CD4-positive, alpha-beta T cell treated with Interleukin-15 for 1 hour (primary cell): ENCODE measurements around the gene CFAP54.

ENCODE experiments used
- DNase-seq: peaks from one replicate; pipeline ENCODE4 v3.0.0-alpha.2; 2020

Gene CFAP54

GRCh38 chr12:96770219-96771102 is 281.1 kb downstream of the CFAP54 start:
- no peak for DNase-seq

GRCh38 chr12:96773031-96773430 is 283.7 kb downstream of the CFAP54 start:
- no peak for DNase-seq

- DNase-seq: no peak
These were observed 285.3 kb downstream of the CFAP54 start for GRCh38 chr12:96774496-96775256.

GRCh38 chr12:96776908-96777307 is 287.5 kb downstream of the CFAP54 start:
- no peak for DNase-seq

DNA sequence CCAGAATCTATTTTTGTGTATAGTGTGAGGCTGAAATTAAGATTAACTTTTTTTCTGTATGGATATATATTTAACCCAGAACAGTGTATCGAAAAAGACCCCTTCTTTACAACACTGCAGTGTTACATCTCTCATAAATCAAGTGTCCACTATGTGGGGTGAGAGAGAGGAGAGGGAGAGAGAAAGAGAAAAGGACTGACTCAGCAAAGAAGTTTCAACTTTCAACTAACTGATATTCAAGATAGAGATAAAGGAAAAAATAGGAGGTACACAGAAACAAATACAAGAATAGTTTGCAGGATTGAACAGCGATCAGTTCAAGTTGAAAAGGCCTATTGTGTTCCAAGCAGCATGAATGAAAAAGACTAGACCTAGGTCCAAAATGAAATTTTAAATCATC is 291.0 kb downstream of the CFAP54 start:
- no peak for DNase-seq

DNA sequence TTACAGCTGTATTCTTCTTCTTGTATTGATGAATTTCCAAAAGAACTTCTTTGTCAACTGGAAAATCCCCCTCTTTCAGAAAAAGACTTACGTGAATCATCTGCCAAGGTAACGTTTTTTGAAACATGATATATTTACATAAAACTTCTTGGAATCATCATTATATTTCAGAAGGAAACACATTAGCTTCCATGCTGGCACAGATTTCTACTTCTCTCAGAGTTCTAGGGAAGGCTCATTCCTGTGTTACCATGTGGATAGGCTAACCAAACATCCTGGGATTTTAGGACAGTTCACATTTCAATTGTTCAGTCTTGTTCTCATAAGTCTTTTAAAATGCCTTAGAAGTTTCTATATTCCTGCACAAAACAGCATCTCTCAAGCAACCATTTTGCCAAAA is 297.4 kb downstream of the CFAP54 start:
- DNase-seq: no peak

GRCh38 chr12:96803969-96804368 is 314.6 kb downstream of the CFAP54 start:
- DNase-seq: no peak

- no peak for DNase-seq
These were observed 316.9 kb downstream of the CFAP54 start for GRCh38 chr12:96806272-96806671.

DNA sequence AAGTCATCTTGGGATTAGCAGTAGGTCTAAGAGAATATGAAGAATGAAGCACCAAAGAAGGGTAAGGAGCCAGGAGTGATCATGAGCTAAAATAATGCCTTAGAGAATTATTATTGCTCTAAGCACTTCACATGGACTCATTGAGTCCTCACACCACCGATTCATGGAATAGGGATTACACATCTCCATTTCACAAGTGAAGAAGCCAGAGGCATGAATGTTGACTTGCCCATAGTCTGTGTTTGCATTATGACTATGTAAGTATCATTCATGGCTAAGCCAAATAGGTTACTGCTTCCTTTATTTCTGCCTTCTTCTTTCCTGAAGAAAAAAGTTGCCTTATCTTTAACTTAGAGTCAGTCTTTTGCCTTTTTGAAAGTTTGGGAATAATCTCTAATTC is 318.4 kb downstream of the CFAP54 start:
- DNase-seq: no peak

DNA sequence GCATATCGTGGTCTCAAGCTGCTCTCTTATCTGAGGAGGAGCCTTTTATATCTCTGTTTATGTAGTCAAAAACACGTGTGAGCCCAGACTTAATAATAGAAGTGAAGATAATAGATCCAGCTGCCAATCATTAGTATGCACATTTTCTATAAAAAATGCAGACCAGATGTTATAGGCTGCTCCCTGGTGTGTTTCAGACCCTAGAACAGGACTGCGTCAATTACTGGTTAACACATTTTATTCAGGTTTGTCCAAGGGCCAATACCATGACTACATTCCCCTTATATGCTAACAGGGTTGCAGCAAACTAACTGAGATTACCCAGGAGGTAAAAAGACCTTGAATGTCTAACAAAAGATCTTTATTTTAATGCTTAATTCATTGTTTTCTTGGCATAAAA is 319.2 kb downstream of the CFAP54 start:
- no peak for DNase-seq

- no peak for DNase-seq
These were observed 320.1 kb downstream of the CFAP54 start for GRCh38 chr12:96809522-96809921.

DNA sequence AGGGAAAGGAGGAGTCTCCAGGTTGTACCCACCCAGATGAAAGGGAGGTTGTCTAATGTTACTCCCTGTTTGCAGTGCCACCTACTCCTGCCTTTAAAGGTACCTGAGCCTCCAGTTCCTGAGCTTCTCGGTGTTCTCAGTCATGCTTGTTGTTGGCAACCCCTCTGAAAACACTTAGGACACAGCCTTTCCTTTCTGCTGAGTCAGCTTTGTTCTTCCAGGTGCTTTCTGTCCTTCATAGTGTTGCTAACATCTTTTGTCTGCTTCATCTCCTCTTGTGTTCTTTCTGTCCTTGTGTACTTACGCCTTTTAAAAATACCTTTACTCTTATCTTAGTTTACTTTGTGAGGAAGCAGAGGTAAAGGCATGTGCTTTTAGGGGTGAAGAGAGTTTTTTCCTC is 320.7 kb downstream of the CFAP54 start:
- no peak for DNase-seq

GRCh38 chr12:96810477-96810876 is 321.1 kb downstream of the CFAP54 start:
- DNase-seq: no peak

GRCh38 chr12:96811083-96811482 is 321.7 kb downstream of the CFAP54 start:
- no peak for DNase-seq

GRCh38 chr12:96812153-96812552 is 322.8 kb downstream of the CFAP54 start:
- DNase-seq: no peak

DNA sequence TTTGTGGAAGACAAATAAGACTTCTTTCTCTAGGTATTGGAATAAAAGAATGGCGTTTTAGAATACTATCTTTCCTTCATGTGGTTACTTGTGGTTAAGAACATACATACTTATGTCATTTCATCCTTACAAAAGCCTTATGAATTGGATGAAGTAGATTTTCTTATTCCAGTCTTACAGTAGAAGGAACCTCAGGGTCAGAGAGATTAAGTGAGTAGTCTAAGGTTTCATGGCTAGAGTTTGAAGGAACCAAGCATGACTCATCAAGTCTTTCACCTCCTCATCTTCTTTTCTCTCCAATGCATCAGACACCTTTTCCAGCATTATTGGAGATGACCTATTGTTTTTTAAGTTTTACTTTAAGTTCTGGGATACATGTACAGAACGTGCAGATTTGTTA is 324.8 kb downstream of the CFAP54 start:
- DNase-seq: no peak

GRCh38 chr12:96821592-96821991 is 332.2 kb downstream of the CFAP54 start:
- no peak for DNase-seq

- DNase-seq: no peak
These were observed 333.3 kb downstream of the CFAP54 start for GRCh38 chr12:96822641-96823040.

- no peak for DNase-seq
These were observed 334.9 kb downstream of the CFAP54 start for GRCh38 chr12:96824074-96824837.

- no peak for DNase-seq
These were observed 335.5 kb downstream of the CFAP54 start for GRCh38 chr12:96824838-96825236.

DNA sequence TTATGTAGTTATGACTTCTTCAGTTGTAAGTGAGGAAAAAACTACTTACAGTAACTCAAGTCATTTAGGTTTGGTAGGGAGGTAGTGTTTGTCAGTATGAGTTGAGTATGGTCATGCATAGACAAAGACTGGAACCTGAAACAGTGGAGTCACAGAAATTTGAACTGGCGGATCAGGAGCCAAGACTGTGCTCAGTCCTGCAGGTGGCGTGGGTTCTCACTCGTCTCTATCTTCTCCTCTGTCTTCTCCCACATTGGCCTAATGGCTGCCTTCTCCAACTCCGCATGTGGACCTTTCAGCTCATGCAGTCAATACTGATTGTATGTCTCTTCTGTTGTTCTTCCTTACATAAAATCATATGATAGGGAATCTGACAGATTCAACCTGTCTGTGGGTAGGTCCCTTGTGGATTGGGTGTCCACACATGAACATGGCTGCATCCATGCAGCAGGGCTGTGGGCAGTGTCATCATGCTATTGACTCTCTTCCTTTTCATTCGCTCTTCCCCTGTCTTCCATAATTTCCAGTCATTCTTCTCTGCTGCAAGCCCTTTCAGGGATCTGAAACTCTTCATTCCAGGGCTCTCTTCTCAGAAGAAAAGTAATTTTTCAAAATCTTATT is 338.9 kb downstream of the CFAP54 start:
- no peak for DNase-seq

GRCh38 chr12:96829354-96829753 is 340.0 kb downstream of the CFAP54 start:
- no peak for DNase-seq

GRCh38 chr12:96831346-96831745 is 342.0 kb downstream of the CFAP54 start:
- no peak for DNase-seq
